SHP77 (cell line): ENCODE results near the gene COQ7.

Source experiments
- DNase-seq, 2 experiments: peaks; one replicate each; lab custom pipeline; 2025; lab: John Stamatoyannopoulos, UW

COQ7 gene

GRCh38 chr16:19113577-19114358 is 46.4 kb downstream of the COQ7 start, which contains the start of gene ITPRIPL2:
Gene ITPRIPL2 (plus strand): TSS chr16:19113964. CDS start chr16:19114462, 498 bp downstream.
- peak; percentile 21 to 22 for DNase-seq

GRCh38 chr16:19114359-19115147 is 47.1 kb downstream of the COQ7 start:
- peak in 1 of 2 experiments; percentile 18 for DNase-seq

GRCh38 chr16:19115148-19116021 is 48.0 kb downstream of the COQ7 start:
- DNase-seq = no peak

GRCh38 chr16:19116711-19117449 is 49.5 kb downstream of the COQ7 start:
- DNase-seq = no peak

- no peak for DNase-seq
These were observed 51.6 kb downstream of the COQ7 start for GRCh38 chr16:19118938-19119431.

GRCh38 chr16:19119564-19119963 is 52.1 kb downstream of the COQ7 start:
- no peak for DNase-seq

GRCh38 chr16:19123535-19124178 is 56.2 kb downstream of the COQ7 start:
- DNase-seq = no peak

GRCh38 chr16:19126300-19126699 is 58.9 kb downstream of the COQ7 start:
- no peak for DNase-seq

GRCh38 chr16:19127205-19127604 is 59.8 kb downstream of the COQ7 start:
- DNase-seq = no peak

- no peak for DNase-seq
These were observed 60.3 kb downstream of the COQ7 start for GRCh38 chr16:19127674-19128131.

- no peak for DNase-seq
These were observed 61.2 kb downstream of the COQ7 start for GRCh38 chr16:19128454-19129200.
